ENCODE measurements around the gene SCN10A.

SCN10A gene

DNA sequence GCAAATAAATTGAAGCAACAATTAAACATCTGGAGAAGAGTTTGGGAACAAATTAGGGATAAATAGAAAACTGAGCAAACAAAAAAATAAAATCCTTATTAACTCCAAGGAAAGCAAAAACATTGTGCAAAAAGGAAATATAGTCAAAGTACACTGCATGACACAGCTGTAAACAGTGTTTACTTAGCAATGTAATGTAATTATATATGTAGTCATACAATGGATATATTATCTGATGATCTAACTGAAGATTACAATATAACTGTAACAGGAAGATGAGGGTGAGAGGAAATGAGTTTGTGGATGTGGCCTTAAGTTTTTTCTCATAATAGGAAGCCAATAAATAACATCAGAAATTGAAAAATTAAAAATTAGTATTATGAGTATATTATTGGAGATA lies 42.5 kb downstream of the SCN10A start:
- DNase-seq (ENCODE audit: low spot score): no peak

DNA sequence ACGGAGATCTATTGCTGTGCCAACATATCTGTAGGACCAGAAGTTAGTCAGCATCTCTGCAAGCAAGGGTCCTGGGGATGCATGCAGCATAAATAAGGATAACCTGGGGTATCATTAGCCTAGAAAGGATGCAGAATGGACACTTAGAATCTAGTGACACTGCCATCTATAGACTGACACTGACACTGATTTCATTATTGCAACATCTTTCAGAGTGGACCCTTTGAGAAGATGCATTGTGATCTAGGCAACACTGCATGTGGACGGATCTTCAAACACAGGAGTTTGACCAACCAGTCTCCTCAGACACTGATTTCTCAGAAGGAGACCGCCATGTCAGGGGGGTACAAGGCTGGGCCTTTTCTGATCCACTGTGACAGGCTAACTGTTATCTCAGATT lies 52.4 kb downstream of the SCN10A start:
- DNase-seq (ENCODE audit: low spot score): no peak

DNA sequence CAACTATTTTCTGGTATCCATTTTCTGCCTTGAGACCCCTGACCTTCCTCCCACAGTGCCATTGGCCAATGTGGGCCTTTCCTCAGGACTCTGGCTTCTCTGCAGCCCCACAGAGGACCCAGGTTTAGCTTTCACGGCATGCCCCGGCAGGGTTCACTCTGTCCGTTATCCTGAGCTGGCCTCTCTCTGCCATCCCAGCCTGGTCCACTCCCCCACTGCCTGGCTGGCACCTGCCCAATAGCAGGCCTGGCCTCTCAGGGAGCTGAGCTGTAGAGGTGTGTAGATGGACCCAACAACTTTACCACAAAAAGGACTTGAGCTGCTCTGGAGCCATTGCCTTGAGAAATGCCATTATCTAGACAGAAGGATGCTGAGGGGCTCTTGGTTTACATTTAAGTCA lies 57.5 kb downstream of the SCN10A start:
- no peak for DNase-seq (ENCODE audit: low spot score)

DNA sequence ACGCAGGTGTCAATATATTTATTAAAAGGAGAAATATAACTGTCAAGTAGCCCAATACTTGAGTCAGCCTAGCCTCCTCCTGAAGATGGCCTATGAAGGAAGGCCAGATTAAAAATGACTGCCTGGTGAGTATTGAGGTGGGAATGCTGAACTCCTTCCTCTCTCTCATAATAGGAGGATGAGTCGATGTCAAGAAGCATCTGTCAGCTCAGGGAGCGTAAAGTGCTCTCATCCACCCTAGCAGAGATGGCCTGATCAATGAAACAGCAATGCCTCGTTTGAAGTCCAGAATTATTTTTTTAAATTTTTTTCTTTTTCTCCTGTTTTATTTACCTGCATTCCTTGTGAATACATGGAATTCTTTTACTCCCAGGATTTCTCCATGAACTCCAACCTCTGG lies 58.3 kb downstream of the SCN10A start:
- no peak for DNase-seq (ENCODE audit: low spot score)

DNA sequence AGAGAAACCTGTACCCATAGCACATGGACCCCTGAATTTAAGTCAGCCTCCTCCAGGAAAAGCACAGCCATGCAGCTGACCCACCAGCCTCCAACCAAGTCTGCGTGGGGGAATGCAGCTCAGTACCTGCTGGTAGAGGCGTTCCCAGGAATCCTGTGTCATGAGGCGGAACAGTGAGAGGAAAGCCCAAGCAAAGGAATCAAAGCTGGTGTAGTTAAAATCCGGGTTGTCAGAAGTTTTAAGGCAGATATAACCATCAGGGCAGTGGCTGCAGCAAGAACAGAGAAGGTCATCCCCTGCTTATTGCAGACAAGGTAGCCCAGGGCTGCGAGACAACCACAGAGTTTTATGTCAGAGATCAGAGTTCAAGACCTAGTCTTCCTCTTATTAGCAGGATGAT lies 59.1 kb downstream of the SCN10A start:
- DNase-seq (ENCODE audit: low spot score): no peak

DNA sequence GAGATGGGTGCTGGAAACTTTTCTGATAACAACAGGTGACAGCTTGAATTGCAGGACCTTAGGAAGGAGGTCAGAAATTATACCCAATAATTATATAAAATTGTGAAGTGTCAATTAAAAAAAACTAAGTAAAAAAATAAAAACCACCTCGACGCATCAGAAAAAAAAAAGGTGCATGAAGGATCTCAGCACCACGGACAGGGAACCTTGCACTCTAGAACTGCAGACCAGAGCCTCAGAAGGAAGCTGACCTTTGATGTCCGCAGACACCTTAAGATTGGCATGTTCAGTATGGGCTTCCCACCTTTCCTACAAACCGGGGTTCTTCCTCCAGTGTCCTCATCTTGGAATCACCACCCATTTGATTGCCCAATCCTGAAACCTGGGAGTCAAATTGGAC lies 60.9 kb downstream of the SCN10A start:
- no peak for DNase-seq (ENCODE audit: low spot score)

DNA sequence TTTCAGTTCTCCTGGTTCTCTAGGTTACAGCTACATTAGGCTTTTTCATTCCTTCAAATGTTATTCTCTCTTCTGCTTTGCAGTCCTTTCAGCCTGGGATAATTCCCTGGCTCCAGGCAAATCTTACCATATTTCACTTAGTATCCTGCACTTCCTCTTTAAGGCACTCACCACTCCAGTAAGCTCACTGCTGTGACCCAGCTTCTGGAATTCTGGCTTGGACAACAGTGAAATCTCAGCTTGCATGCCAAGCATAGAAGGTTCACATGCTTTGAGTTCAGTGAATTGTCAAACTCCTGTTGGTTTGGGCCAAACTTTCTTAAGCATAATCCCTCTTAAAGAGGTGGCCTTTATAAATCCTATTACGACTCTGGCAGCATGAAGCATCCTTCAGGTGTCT lies 69.4 kb downstream of the SCN10A start:
- no peak for DNase-seq (ENCODE audit: low spot score)

DNA sequence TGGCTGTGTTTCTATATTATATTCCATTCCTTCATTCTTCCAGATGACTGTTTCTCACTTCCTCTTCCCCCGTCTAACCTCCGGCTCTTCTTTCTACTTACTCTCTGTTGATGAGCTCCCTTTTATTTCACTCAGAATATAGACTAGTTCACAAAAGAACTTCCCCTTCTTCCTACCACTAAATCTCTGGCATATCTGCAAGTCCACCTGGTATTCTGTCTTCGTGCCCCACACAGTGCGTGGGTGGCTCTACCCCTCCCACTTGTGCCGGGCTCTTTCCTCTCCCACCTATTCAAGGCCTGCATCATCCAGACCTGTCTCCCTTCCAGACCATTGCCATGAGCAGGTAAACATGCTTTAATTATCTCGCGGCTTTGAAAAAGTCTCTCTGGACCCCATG lies 73.0 kb downstream of the SCN10A start:
- no peak for DNase-seq (ENCODE audit: low spot score)

DNA sequence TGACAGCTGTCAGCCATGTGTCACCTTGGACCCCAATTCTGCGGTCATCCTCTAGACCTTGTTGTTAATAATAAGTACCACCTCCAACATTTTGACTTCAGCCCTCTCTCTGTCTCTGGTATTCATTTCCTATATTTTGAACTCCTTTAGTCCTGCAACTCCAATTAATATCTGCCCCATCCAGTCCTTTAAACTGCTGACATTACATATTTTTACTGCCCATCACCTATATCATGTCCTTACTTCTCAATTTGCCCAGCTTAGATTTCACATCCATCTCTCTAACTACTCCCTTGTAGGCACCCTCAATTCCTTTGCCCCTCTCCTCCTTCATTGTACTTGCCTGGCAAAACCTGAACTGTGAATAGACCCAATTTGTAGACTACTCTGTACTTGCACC lies 73.5 kb downstream of the SCN10A start:
- DNase-seq (ENCODE audit: low spot score): no peak

DNA sequence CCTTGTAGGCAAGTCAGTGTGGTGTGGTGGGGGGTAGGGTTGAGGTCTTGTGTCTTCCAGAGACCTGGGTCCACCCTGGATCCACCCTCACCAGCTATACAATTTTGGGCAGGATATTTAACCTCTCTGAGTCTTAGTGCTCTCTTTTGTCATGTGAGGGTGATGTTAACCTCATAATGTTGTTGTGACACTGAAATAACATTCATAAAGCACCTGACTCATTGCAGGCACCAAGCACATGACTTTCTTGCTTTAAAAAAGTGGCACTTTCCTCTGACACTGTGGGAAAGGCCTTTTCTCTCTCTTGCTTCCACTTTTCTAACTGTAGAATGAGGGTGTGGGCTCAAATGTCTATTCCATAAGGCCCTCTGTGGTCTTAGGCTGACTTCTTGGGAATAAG lies 75.5 kb downstream of the SCN10A start:
- DNase-seq (ENCODE audit: low spot score): no peak

DNA sequence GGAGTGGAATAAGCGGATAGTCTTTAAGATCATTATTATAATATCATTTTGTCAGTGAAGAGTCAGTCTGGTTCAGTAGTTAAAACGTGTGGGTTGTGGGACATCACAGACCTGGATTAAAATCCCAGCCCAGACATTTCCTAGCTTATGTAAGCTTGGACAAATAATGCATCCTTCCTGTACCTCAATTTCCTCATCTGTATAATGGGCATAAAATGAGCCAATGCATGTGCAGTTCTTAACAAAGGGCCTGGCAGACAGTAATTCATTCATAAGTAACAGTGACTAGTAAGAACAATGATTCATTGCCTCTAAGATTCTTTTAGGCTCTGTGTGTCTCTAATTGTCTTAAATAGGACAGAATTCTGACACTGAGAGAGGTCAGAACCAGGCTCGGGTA lies 76.1 kb downstream of the SCN10A start:
- DNase-seq (ENCODE audit: low spot score): no peak

DNA sequence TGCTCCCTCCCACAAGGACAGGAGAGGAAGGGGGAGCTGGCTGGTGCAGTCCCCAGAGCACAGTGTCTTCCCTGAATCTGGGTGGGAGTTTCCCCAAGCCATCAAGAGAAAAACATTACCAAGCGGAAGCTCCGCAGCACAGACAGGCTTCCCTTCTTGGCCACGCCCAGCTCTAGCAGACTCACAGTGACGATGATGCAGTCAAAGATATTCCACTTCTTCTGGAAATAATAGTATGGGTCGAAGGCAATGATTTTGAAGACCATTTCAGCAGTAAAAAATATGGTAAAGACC lies 76.7 kb downstream of the SCN10A start:
- DNase-seq (ENCODE audit: low spot score): no peak

DNA sequence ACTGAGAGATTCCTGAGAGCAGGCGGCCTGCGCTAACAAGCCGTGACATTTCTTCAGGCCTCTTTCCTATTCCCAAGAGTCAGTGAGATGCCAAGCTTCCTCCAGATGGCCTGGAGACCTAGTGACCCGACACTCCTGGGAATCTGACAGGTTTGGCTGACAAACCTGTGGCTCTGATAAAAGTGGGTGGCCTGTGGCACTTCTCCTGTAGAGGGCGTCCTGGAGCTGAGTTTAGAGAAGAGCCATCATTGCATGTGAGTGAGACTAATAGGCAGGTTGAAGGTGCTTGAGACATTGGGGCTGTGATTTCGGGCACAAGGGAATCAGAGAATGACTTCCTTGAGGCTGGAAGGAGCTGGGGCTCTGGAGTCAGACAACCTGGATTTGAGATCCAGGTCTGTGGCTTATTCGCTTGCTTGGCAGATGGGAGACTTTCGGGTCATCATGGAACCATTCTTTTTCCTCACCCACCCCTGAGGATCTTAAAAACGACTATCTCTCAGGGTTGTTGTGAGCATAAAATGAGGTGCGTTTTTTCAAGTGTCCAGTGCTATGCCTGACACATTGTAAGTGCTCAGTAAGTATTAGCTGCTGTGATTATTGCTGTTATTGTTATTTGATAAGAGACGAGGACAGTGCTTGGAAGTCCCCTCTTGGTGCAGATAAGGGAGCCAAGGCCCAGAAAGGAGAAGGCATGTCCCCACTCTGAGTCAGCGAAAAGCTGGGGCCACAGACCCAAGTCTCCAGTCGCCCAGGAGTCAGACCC lies 77.2 kb downstream of the SCN10A start:
- peak; percentile 42 for DNase-seq (ENCODE audit: low spot score)

DNA sequence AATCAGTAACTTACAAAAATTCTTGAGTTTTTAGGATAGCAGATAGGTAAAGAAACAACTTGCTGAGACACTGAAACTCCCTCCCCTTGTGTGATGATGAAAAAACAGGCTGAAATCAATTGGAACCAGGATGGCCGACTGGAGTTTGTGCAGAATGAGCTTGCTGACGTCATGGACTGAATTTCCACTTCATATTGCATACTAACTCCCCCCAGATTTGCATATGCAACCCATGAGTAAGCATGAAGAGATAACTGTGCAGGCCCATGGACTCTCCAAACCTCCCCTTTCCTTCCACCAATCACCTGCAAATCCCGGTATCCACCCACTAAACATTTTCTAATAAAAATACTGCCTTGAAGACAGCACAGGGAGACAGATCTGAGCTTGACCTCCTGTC lies 84.5 kb downstream of the SCN10A start:
- no peak for DNase-seq (ENCODE audit: low spot score)

DNA sequence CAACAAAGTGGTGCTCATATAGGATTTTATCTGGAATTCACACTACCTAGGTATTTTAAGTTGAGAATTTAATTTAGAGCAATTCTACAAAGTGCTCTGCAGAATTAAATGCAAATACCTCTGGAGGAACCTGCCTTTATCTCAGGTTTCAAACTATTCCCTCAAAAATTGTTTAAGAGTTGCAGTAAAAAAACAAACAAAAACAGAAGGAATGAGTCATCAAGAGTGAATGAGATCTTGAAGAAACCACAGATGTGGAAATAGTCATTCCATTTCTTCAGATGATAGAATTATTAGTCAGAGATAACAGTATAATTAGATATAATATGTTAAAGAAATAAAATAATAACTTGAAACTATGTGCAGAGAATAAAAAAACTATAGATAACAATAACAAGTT lies 85.7 kb downstream of the SCN10A start:
- peak; percentile 52 for DNase-seq (ENCODE audit: low spot score)

DNA sequence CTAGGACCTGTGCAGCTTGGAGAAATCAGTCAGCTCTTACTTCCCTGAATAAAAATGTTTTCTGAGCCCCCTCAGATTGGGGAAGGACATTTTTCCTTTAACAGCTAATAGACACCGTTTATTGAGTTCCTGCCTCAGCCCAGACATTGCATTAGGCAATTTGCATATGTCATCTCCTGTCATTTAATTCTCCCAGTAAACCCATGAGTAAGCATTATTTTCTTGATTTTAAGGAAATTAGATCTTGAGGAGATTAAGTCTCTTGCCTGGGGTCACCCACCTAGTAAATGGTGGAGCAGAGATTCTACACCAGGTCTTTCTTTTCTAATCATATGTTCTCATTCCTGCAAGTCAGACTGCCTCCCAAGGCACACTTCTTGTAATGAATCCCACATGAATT lies 88.0 kb downstream of the SCN10A start:
- DNase-seq (ENCODE audit: low spot score): no peak

DNA sequence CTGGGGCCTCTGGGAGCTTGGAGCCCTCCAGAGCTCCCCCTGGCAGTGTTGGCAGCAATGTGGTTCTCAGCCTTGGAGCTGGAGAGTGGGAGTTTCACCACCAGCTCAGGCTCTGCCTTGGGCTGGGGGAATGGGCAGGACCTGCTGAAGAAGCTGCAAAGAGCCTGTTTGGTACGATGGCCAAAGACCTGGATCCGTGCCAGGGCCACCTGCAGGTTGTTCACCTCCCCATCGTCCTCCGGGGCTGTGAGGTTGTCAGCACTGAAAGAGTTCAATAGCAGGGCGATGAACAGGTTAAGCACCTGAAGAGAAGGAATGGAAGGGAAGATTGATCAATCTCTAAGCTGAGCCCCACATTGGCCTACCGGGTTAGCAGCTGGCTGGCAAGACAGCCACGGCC lies 89.3 kb downstream of the SCN10A start:
- DNase-seq (ENCODE audit: low spot score): no peak

DNA sequence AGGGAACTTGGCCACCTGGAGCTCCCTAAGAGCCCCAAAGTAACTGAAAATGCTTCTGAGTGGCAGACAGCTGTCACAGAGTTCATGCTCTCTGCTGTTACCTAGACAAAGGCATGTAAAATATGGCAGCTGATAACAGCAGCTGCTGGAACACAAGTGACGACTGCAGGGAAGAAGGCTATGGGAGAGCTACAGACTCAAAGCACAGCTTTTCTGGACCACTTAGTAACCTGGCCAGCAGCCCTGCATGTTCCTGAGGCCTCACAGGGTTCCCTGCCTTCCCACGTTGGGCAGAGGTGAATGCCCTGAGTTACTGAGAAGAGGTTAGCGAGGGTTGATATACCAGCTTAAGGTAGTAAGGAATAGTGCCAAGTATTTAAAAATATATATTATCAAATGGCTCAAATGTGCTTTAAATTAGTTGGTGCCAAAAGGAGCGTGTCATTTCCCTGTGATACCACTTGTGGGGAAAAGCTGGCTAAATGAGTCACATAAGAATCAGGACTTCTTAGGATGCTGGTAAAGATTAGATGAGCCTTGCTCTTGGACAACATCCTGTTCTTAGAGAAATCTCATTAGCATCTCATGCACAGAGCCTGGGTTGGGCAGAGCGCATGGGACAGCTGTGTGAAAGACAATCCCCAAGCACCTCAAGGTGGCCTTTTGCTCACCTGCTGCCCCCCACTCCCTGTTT lies 90.1 kb downstream of the SCN10A start:
- DNase-seq (ENCODE audit: low spot score): peak; percentile 53

DNA sequence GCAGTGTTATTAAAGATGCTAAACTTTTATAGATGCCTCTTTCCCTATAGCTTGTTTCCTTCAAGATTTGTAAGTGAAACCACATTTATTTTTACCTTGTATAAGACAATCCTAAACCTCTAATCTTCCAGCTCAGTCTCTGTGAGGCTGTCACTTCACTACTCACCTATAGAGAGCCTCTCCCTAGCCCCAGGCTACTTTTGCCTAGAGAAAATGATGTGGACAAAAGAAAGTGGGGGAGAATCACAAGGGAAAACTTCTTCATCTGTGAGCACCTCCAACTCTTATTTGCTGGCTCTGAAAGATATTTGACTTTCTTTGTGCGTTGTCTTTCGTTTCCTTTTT lies 91.7 kb downstream of the SCN10A start:
- DNase-seq (ENCODE audit: low spot score): no peak

DNA sequence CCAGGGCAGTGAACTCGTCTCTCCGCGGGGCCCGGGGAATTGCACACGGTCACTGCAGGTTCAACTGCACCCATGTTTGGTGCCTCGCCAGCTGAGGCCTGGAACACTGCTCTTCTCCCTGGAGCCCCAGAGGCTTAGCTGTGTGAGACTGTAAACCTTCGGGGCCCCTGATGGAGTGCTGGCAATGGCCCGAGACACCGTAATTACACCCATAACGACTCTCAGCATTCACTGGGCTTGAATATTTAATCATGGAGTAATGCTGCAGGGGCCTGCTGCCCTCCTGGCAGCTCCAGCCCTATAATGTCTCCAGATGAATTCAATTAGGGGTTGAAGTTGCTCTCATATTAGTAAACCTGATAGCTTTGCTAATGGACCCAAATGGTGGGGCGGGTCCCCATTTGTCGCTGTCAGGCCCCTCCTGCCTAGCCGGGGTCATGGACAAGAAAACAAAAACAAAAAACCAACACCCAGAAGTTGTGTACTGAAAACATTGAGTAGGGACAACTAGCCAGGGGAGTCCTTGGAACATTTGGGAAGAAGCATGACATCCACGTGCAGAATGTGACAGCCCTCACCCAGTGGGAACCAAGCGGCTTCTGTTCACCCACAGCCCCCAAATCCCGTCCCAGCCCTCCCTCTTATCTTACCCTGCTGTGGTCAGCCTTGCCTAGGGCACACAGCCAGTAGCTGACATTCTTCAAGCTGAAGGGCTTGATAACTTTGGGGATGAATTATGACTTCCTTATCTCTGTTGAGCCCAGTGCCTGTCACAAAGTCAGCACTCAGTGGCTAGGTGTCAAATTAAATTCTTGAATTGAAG lies 92.2 kb downstream of the SCN10A start:
- DNase-seq (ENCODE audit: low spot score): no peak

DNA sequence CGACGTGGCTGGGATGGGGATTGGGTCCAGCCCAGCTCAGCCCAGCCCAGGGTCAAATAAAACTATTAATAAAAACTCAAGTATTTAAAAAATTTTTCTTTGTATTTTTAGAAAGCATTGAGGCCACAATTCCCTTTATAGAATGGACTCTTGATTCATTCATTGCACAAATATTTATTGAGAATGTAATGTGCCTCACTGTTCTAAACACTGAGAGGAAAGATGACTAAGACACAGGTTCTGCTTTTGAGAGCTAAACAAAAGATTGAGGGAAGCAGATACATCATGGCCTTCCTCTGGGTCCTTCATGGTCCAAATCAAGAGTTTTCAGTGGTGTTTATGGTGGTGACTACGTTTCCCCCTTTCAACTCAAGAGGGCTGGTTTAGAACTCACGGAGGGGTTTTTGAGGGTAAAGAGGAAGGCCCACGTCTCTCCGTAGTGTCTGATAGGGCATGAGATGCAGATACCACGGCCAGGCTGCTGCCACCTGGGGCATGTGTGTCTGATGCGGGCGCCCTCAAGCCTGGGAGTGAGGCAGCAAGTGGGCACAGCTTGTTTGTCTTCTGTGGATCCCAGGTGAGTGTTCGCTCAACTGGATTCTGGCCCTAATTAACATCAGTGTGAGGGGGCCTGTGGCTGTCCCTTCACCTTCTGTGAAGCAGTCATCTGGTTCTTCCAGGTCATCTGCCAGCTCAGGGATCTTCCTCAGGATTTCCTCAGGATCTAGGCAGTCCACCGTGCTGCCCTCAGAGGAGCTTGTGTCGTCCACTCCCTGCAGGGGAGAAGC lies 93.0 kb downstream of the SCN10A start:
- DNase-seq (ENCODE audit: low spot score): peak; percentile 73

DNA sequence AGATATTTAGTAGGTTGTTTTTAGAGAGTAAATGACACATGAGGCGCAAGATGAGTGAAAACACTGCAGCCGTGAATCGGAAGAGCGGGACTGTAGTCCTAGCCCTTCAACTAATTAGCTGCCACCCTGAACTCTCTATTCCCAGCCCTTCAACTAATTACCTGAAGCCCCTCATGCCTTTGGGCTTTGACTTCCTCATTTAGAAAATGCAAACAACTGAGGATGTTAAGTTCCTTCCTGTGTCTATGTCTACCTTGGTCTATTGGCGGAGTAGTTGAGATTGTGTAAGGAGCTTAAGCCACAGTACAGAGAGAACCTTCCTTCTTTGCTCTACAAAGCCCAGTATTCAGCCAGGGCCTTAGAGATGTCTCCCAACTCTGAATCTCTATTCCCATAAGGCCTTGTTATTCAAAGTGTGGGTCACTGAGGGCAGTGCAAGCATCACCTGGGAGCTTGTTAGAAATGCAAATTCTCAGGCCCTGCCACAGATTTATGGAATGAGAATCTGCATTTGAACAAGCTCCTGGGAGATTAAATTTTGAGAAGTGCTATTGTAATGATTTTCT lies 94.7 kb downstream of the SCN10A start:
- no peak for DNase-seq (ENCODE audit: low spot score)
